GM12878 (cell line): ENCODE results near the gene SIN3B.

ENCODE experiments used
- ATF3 ChIP-seq: IDR thresholded peaks from 2 replicates; pipeline ENCODE4 v1.6.1; 2011; ENCODE audit warnings: low read depth, mild to moderate bottlenecking, low read length, moderate library complexity, borderline replicate concordance; ENCODE audit errors: extremely low read depth
- CTCF ChIP-seq, 3 experiments: IDR thresholded peaks in 2 of 3; conservative IDR thresholded peaks in 1 of 3; 2 replicates each; pipeline ENCODE4 v1.5.1; 2011; ENCODE audit warnings: low read depth in 3 of 3, low read length in 3 of 3, mild to moderate bottlenecking in 3 of 3, control low read depth in 2 of 3, moderate library complexity in 2 of 3, inconsistent platforms in 1 of 3, mixed read lengths in 1 of 3; ENCODE audit not compliant: control insufficient read depth in 2 of 3, insufficient read depth in 1 of 3; ENCODE audit errors: extremely low read depth in 1 of 3
- DPF2 ChIP-seq: fragments of 450-650 bp; IDR thresholded peaks from 2 replicates; pipeline ENCODE4 v1.6.1; 2017; ENCODE audit warnings: mild to moderate bottlenecking
- EP300 ChIP-seq, 2 experiments: fragments of 150-350 bp in 1 of 2; IDR thresholded peaks; 2 replicates each; pipeline ENCODE4 v1.6.1; 2011 to 2012; ENCODE audit warnings: low read depth in 2 of 2, low read length in 2 of 2, borderline replicate concordance in 1 of 2, improper control_type of control experiment in 1 of 2, inconsistent platforms in 1 of 2; ENCODE audit not compliant: control insufficient read depth in 1 of 2
- MXI1 ChIP-seq: fragments of 150-350 bp; IDR thresholded peaks from 2 replicates; pipeline ENCODE4 v1.6.1; 2011; ENCODE audit warnings: low read depth, mild to moderate bottlenecking, inconsistent platforms, low read length, improper control_type of control experiment
- MYC ChIP-seq: IDR thresholded peaks from 2 replicates; pipeline ENCODE4 v1.6.1; 2011; ENCODE audit warnings: mild to moderate bottlenecking, low read length, moderate library complexity, inconsistent platforms; ENCODE audit not compliant: insufficient read depth, insufficient replicate concordance, insufficient read length, severe bottlenecking
- NFIC ChIP-seq: IDR thresholded peaks from 2 replicates; pipeline ENCODE4 v1.6.1; 2012; ENCODE audit warnings: low read depth, mild to moderate bottlenecking, inconsistent platforms, low read length, moderate library complexity
- NRF1 ChIP-seq: conservative IDR thresholded peaks from 2 replicates; pipeline ENCODE4 v1.6.1; 2011; ENCODE audit warnings: mild to moderate bottlenecking, low read depth, low read length, improper control_type of control experiment
- POLR2A ChIP-seq: IDR thresholded peaks from 2 replicates; pipeline ENCODE4 v1.6.1; 2011; ENCODE audit warnings: low read depth, mild to moderate bottlenecking, low read length
- RAD51 ChIP-seq: fragments of 450-650 bp; IDR thresholded peaks from 2 replicates; pipeline ENCODE4 v1.6.1; 2016; ENCODE audit warnings: moderate library complexity, mild to moderate bottlenecking, inconsistent platforms
- RCOR1 ChIP-seq: conservative IDR thresholded peaks from 2 replicates; pipeline ENCODE4 v1.6.1; 2012; ENCODE audit warnings: low read depth, low read length, improper control_type of control experiment
- SIN3A ChIP-seq: IDR thresholded peaks from 2 replicates; pipeline ENCODE4 v1.6.1; 2012; ENCODE audit warnings: low read depth, low read length, improper control_type of control experiment
- USF2 ChIP-seq: IDR thresholded peaks from 2 replicates; pipeline ENCODE4 v1.6.1; 2011; ENCODE audit warnings: low read depth, low read length, improper control_type of control experiment, borderline replicate concordance
- ZBTB11 ChIP-seq: fragments of 450-650 bp; formaldehyde crosslinking; IDR thresholded peaks from 2 replicates; pipeline ENCODE4 v1.5.0; 2022; ENCODE audit warnings: mild to moderate bottlenecking, missing genetic modification characterization

- TF ChIP-seq NRF1 (no peak), CTCF (IDR thresholded peaks at IDR 0.05 in 2 of 3, conservative IDR thresholded peaks at IDR 0.05 in 1 of 3; ENCODE audit: control insufficient read depth in 2 of 3, extremely low read depth in 1 of 3, insufficient read depth in 1 of 3, low read depth in 3 of 3, low read length in 3 of 3) (no peak), ATF3 (no peak), USF2 (no peak), POLR2A (no peak), RCOR1 (no peak), ZBTB11 (CRISPR knock-in tag) (no peak), MYC (no peak), NFIC (no peak), EP300 (IDR thresholded peaks at IDR 0.05; ENCODE audit: borderline replicate concordance in 1 of 2, control insufficient read depth in 1 of 2, low read depth in 2 of 2, low read length in 2 of 2) (no peak), DPF2 (no peak), MXI1 (no peak), RAD51 (no peak), SIN3A (no peak)
These were observed 9.1 kb upstream of the SIN3B start for GRCh38 chr19:16820056-16820455.
